Stimulated activated naive CD4-positive, alpha-beta T cell treated with Interleukin-2 at 50 U/mL for 16 hours (primary cell): Measurements from ENCODE around the gene ANO9.

ENCODE experiments used
- DNase-seq: peaks from one replicate; lab custom pipeline; 2025; lab: John Stamatoyannopoulos, UW

ANO9 gene

GRCh38 chr11:441418-442274 is at the start of gene ANO9:
TSS of gene ANO9 (minus strand) at chr11:442011. CDS start at chr11:441926, 85 bp downstream.
- peak; percentile 60 for DNase-seq

- no peak for DNase-seq
These were observed 49.5 kb upstream of the ANO9 start for GRCh38 chr11:491358-491757.

GRCh38 chr11:490930-491260 is 49.1 kb upstream of the ANO9 start:
- DNase-seq, result no peak

GRCh38 chr11:490186-490929 is 48.5 kb upstream of the ANO9 start:
- DNase-seq, result no peak

- no peak for DNase-seq
These were observed 47.9 kb upstream of the ANO9 start for GRCh38 chr11:489610-490185.

GRCh38 chr11:488992-489391 is 47.2 kb upstream of the ANO9 start:
- no peak for DNase-seq

- no peak for DNase-seq
These were observed 46.8 kb upstream of the ANO9 start for GRCh38 chr11:488579-488978.

- DNase-seq, result no peak
These were observed 46.3 kb upstream of the ANO9 start for GRCh38 chr11:488062-488461.

- no peak for DNase-seq
These were observed 45.8 kb upstream of the ANO9 start for GRCh38 chr11:487571-488021.

- DNase-seq, result no peak
These were observed 44.4 kb upstream of the ANO9 start for GRCh38 chr11:486189-486588.

GRCh38 chr11:484616-485015 is 42.8 kb upstream of the ANO9 start:
- no peak for DNase-seq

GRCh38 chr11:479311-479710 is 37.5 kb upstream of the ANO9 start:
- no peak for DNase-seq

GRCh38 chr11:477052-477715 is 35.4 kb upstream of the ANO9 start:
- no peak for DNase-seq

- DNase-seq, result no peak
These were observed 34.6 kb upstream of the ANO9 start for GRCh38 chr11:476416-476815.

- no peak for DNase-seq
These were observed 34.1 kb upstream of the ANO9 start for GRCh38 chr11:475941-476340.

GRCh38 chr11:474914-475506 is 33.2 kb upstream of the ANO9 start:
- no peak for DNase-seq

GRCh38 chr11:473962-474785 is 32.4 kb upstream of the ANO9 start:
- DNase-seq, result no peak

- no peak for DNase-seq
These were observed 31.6 kb upstream of the ANO9 start for GRCh38 chr11:473415-473814.

GRCh38 chr11:472816-473215 is 31.0 kb upstream of the ANO9 start:
- DNase-seq, result no peak

- no peak for DNase-seq
These were observed 30.5 kb upstream of the ANO9 start for GRCh38 chr11:472272-472671.

- no peak for DNase-seq
These were observed 29.8 kb upstream of the ANO9 start for GRCh38 chr11:471468-472145.
